GM15510 (cell line): Measurements from ENCODE around the gene ZNF79.

Source experiments
- POLR2A ChIP-seq: IDR thresholded peaks from 3 replicates; pipeline ENCODE4 v1.6.1; 2011; ENCODE audit warnings: borderline replicate concordance; ENCODE audit not compliant: insufficient read length; ENCODE audit errors: extremely low read depth

Gene ZNF79

DNA sequence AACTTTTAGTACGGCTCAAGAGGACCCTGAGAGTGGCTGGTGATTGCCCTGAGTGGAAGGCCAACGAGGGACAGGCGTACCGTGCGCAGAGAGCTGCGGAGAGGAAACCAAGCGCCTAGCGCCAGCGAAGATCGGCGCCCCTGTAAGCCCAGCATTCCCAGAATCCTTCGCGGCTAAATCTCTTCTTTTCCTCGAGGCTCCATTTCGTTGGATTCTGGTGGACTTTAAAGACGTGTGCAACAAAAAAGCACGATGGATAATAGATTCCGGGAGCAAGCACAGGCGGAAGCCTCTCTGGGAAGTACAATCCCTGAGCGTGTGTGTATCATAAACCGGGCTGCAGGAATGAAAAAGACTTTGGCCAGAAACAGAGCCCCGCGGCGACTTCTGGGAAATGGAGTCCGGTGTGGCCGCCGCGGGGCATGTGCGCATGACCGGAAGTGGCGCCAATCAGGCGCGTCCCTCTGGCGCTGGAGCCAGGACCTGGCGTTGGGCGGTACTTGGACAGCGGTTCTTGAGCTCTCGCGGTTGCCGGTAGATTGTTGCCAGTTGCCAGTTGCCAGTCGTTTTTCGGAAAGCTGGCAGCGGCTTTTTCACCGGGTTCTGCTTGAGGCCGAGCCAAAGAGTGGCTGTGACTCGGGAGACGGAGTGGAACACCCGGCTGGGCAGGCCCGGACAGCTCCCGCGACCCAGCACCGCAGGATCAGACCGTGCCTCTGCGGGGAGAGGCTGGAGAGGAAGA, at the start of gene ZNF79:
ZNF79 (plus strand) TSS at position 449 of the 742 bp plus-strand sequence. CDS start 406 bp downstream, outside the sequence.
- TF ChIP-seq POLR2A = peak; percentile 75

DNA sequence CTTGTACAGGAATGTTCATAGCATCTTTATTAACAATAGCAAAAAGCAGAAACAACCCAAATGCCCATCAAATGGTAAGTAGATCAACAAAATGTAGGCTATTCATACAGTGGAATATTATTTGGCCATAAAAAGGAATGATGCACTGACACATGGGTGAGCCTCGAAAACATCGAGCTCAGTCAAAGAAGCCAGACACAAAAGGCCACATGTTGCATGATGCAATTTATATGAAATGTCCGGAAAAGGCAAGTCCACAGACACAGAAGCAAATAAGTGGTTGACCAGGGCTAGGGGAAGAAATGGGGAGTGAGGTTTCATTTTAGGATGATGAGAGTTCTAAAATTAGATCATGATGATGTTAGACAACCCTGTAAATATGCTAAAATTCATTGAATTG, 43.7 kb upstream of the ZNF79 start:
- TF ChIP-seq POLR2A = no peak

DNA sequence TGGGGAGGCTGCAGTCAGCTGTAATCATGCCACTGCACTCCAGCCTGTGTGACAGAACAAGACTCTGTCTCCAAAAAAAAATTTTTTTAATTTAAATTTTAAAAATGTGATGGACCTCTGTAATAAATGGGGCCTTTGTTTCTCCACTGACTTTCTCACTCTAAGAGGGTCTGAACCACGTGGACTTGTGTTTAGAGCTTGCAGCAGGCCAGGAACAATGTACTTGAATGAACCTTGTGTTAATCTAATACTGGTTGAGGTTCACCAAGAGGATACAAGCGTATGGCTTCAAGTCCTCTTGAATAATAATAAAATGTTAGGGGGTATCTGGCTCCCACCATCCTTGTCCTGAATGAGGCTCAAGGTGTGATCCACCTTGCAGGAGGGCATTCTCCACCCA, 41.6 kb upstream of the ZNF79 start:
- no peak for TF ChIP-seq POLR2A

DNA sequence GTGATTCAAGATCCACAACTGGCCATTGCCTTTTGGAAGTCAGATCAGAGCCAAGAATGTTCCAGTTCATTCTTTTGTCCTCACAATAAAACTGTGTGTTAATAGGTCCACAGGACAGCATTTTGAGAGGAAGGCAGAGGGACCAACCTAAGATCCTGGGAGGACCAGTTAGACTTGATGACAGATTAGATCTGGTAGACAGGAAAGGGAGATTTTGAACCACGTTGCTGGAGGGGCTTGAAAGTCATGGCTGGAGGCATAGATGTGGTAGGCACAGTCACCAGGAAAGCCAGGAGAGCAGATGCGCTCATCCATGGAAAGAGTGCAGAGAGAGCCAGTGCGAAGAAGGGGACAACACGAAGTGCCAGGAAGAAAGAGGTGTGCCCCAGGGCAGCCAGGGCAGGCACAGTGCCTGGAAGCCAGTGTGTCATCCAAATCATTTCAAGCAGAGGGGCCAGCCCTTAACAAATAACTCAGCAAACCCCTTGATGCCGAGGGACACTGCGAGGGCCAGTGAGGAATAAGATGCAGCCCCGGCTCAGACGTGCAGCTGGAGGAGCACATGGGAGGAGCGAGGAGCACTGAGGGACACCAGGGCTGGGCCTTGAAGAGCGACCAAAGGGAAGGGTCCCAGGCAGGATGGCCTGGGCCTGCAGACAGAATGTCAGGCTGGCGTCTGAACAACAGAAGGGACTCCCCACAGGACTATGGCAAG, 40.0 kb upstream of the ZNF79 start:
- TF ChIP-seq POLR2A = no peak

- TF ChIP-seq POLR2A = no peak
These were observed 39.3 kb upstream of the ZNF79 start for GRCh38 chr9:127384901-127385300.

DNA sequence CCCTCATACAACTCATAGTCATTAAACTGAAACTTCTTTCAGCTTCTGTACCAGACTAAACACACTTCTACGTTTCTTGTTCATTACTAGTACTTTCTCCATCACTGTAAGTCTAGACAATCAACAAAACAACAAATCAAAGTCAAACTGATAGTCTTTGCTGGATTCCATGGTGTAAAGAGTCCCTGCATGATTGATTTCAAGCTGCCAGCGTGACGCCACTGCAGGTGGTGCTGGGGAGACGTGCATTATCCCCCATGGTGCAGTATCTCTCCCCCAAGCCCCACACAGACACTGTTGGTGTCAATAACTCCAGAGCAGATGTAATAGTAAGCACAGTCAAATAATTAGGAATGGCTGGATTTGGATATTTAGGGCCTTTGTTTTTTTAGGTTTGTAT, 37.9 kb upstream of the ZNF79 start:
- TF ChIP-seq POLR2A = no peak

DNA sequence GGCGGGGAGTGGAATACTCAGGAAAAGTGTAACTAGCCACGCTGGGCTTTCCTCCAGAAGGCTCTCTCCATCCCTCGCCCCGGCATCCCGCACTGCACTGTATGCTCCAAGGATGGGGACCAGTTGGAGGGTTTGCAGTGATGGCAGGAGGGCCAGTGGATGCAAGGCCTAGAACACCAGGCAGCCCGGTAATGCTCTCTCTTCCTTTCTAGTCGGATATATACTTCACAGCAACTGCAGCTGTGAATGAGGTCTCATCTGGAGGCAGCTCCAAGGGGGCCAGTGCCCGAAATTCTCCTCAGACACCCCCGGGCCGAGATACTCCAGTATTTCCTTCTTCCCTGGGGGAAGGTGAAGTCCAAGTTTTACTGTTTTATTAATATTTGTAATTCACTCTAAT, 37.2 kb upstream of the ZNF79 start:
- no peak for TF ChIP-seq POLR2A

DNA sequence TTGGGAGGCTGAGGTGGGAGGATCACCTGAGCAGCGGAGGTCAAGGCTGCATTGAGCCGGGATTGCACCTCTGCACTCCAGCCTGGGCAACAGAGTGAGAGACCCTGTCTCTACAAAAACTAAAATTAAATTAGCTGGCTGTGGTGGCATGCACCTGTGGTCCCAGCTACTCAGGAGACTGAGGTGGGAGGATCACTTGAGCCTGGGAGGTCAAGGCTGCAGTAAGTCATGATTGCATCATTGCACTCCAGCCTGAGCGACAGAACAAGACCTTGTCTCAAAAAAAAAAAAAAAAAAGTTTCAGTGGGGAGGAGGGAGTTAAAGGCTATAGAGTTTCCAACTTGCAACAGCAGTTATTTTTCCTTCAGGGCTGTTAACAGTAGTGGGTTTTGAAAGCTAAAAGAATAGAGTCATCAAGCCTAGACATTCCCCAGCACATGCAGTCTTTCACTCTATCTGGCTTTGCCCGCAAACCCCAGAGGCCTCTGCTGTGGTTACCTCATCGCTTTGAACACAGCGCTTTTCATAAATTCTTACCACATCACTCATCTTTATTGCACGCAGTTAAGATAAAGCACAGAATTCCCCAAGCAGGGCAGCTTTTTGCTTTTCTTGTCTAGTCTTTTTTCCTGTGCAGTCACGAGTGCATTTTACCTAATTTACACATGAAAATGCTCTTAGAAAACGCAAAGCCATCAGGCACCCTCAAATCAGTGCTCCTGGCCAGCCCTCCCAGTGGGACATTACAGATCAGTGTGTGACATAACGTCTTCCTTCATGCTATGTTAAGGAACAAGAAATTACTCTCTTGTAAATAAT, 35.9 kb upstream of the ZNF79 start:
- no peak for TF ChIP-seq POLR2A

DNA sequence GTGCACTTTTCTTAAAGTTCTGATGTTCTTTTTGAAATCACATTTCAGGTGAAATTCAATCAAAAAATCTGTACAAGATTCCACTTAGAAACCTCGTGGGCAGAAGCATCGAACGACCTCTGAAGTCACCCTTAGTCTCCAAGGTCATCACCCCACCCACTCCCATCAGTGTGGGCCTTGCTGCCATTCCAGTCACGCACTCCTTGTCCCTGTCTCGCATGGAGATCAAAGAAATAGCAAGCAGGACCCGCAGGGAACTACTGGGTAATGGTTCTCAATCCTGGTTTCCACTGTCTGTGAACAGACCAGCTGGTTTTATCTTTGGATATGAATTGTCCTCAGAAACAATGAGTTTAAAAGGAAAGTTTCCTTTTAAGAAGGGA, 35.3 kb upstream of the ZNF79 start:
- TF ChIP-seq POLR2A = no peak

DNA sequence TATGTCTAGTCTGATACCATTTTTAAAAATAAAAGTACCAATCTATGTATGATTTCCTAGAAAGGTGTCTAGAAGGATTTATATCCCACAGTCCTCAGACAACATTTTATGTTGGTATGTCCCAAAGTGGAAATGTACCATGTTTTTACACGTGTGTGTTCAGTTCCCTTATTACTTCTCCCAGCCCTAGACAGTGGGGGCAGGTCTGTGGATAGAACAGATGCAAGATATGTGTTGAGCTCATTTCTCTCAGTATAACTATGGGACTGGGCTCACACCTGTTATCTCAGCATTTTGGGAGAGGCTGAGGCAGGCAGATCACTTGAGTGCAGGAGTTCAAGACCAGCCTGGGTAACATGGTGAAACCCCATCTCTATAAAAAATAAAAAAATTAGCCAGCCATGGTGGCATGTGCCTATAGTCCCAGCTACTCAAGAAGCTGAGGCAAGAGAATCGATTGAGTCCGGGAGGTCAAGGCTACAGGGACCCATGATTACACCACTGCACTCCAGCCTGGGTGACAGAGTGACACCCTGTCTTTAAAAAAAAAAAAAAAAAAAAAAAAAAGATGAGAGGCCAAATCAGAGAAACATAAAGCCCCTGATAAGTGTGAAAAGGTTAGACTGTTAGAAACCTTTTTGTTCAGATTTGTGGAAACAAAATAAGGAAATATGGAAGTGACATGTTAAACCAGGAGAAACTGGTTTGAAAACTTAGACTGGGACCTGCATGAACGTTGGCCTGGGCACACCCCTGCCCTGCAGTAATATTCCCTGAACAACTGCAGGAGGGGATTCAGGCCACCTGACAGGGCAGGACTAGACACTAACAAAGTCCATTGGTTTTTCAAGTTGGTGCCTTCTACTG, 34.6 kb upstream of the ZNF79 start:
- no peak for TF ChIP-seq POLR2A

DNA sequence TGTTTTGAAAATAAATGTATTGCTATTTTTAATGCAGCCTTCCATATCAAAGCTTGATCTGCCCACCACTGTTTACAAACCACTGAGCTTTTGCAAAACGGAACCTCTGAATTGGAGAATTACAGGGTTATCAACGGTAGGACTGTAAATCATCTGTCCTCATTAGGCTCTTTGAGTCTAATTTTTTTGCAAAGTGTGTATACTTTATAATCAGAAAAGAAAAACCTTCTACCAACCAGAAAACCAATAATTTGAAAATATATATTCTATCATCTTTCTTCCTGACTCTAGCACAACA, 34.0 kb upstream of the ZNF79 start:
- no peak for TF ChIP-seq POLR2A

DNA sequence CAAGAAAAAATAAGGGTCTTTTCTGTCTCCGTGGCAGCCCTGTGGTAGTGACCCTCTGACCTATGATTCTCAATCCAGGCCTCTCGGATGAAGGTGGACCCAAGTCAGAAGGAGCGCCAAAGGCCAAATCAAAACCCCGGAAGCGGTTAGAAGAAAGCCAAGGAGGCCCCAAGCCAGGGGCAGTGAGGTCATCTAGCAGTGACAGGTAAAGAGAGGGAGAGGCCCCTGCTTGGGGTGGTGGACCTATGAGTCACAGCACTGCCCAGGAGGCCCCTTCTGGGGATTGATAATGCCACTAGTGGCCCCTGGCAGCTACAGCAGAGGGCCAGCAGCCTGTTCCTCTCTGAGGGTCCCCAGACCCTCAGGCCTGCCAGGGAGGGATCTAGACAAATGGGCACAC, 33.6 kb upstream of the ZNF79 start:
- TF ChIP-seq POLR2A = no peak

DNA sequence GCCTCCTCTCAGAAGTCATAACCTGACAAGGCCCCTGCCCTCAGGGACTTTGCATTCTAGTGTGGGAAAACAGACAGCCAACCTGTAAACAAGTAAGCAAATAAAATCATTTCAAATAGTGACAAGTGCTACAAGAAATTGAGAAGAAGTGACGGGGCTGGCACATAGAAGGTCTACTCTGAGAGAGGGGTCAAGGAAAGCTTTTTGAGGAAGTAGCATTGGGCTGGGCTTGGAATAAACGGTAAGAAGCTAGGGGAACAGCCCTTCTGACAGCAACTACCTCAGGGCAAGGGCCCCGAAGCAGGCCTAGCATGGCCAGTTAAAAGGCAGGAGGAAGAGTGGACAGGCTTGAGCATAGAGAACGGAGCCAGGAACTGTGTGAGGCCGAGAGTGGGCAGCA, 32.0 kb upstream of the ZNF79 start:
- TF ChIP-seq POLR2A = no peak

DNA sequence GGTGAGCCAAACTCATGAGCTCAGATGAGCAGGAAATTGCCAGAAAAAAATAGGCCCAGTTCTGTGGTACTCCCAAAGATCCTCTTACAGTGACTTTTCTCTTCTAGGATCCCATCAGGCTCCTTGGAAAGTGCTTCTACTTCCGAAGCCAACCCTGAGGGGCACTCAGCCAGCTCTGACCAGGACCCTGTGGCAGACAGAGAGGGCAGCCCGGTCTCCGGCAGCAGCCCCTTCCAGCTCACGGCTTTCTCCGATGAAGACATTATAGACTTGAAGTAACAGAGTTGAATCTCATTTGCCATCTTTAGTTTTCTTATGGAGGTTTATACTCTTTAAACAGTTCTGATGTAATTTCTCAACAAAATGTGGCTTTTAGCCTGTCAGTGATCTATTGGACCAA, 31.2 kb upstream of the ZNF79 start:
- TF ChIP-seq POLR2A = no peak

DNA sequence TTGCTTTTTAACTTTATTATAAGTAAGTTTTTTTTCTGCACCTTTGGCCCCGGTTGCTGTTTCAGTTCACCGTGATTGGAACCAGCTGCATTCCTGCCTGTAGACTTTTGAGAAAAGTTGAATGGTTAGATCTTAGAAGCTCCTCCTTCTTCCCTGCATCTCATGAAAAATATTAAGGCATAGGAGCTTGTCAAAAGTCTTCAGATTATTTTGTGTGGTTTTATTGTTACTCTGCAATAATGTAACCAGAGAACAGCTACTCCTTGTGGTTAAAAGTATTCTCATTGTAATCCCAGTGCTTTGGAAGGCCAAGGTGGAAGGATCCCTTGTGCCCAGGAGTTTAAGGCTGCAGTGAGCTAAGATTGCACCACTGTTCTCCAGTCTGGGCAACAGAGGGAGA, 30.5 kb upstream of the ZNF79 start:
- TF ChIP-seq POLR2A = no peak
